GM21367 (cell line): ENCODE results near the gene HMCN2.

Experiments
- ATAC-seq: cut with Tn5 transposase; IDR thresholded peaks from one replicate; pipeline ENCODE4 v1.9.1; 2021; ENCODE audit not compliant: unreplicated experiment

HMCN2 gene, protein sequence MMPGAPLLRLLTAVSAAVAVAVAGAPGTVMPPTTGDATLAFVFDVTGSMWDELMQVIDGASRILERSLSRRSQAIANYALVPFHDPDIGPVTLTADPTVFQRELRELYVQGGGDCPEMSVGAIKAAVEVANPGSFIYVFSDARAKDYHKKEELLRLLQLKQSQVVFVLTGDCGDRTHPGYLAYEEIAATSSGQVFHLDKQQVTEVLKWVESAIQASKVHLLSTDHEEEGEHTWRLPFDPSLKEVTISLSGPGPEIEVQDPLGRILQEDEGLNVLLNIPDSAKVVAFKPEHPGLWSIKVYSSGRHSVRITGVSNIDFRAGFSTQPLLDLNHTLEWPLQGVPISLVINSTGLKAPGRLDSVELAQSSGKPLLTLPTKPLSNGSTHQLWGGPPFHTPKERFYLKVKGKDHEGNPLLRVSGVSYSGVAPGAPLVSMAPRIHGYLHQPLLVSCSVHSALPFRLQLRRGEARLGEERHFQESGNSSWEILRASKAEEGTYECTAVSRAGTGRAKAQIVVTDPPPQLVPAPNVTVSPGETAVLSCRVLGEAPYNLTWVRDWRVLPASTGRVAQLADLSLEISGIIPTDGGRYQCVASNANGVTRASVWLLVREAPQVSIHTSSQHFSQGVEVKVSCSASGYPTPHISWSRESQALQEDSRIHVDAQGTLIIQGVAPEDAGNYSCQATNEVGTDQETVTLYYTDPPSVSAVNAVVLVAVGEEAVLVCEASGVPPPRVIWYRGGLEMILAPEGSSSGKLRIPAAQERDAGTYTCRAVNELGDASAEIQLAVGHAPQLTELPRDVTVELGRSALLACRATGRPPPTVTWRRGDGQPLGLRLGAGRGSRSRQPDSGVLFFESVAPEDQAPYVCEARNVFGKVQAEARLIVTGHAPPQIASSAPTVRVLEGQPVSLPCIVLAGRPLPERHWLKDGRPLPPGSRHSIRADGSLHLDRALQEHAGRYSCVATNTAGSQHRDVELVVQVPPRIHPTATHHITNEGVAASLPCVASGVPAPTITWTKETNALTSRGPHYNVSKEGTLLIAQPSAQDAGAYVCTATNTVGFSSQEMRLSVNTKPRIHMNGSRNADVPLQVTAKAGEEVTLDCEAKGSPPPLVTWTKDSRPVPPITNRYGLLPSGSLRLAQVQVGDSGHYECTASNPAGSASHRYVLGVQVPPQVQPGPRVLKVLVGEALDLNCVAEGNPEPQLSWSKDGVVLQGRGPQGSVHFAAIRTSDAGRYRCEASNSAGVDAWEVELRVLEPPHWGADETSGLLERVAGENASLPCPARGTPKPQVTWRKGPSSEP (N-terminal part only)

GRCh38 chr9:130265431-130266235, at the start of gene HMCN2:
Gene HMCN2 (plus strand): TSS chr9:130265760. CDS start chr9:130265879, 119 bp downstream.
- ATAC-seq = no peak

DNA sequence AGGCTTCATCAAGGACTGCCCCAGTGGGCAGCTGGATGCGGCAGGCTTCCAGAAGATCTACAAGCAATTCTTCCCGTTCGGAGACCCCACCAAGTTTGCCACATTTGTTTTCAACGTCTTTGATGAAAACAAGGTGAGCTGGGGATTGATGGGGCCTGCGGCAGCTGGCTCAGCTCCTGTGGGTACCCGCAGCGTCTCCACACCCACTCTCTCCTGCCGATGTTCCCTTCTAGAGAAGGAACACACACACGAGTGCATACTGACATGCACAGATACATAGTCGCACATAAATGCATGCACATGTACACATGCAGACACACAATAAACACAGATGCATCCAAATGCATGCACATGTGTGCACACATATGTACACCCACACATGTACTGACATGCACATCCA, 47.7 kb upstream of the HMCN2 start:
- no peak for ATAC-seq

DNA sequence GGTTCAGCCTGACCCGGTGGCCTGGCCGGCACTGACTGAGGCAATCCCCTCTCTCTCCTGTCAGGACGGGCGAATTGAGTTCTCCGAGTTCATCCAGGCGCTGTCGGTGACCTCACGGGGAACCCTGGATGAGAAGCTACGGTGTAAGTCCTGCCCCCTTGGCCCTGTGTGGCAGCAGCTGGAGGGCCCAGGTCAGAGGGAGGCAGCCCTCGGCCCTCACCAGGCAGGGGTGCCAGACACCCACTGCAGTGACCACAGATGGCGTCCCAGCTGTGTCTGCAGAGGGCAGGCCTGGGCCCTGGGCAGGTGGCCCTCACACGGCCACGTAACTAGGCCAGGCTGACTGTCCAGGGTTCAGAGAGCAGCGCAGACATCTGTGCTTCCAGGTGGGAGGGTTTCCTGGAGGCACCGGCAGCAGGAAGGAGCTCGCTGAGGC, 45.9 kb upstream of the HMCN2 start:
- ATAC-seq = no peak

DNA sequence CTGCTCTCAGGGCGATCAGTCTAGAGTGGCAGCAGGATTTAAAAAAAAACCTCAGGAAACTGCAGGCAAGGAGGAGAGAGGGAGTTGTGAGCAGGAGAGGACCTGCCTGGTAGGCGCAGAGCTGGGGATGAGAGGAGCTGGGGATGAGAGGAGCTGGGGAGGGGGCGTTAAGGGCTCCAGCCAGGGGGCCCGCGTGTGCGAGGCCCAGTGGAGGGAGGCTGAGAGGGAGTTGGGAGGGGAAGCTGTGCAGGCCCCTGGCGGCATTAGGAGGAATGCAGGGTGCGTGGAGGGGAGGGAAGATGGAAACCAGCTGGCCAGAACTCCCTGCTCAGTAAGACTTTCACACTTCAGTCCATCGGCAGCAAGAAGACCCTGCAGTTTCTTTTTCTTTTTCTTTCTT, 45.2 kb upstream of the HMCN2 start:
- ATAC-seq = no peak

- no peak for ATAC-seq
These were observed 42.7 kb upstream of the HMCN2 start for GRCh38 chr9:130222833-130223232.

GRCh38 chr9:130225071-130225470, 40.5 kb upstream of the HMCN2 start:
- ATAC-seq = no peak

GRCh38 chr9:130225586-130225985, 40.0 kb upstream of the HMCN2 start:
- ATAC-seq = no peak

- no peak for ATAC-seq
These were observed 39.4 kb upstream of the HMCN2 start for GRCh38 chr9:130226112-130226511.

GRCh38 chr9:130227833-130228232, 37.7 kb upstream of the HMCN2 start:
- ATAC-seq = no peak

GRCh38 chr9:130229759-130230158, 35.8 kb upstream of the HMCN2 start:
- no peak for ATAC-seq

GRCh38 chr9:130230631-130231030, 34.9 kb upstream of the HMCN2 start:
- ATAC-seq = no peak

GRCh38 chr9:130232899-130233586, 32.5 kb upstream of the HMCN2 start:
- ATAC-seq = no peak

- no peak for ATAC-seq
These were observed 32.0 kb upstream of the HMCN2 start for GRCh38 chr9:130233587-130233945.

DNA sequence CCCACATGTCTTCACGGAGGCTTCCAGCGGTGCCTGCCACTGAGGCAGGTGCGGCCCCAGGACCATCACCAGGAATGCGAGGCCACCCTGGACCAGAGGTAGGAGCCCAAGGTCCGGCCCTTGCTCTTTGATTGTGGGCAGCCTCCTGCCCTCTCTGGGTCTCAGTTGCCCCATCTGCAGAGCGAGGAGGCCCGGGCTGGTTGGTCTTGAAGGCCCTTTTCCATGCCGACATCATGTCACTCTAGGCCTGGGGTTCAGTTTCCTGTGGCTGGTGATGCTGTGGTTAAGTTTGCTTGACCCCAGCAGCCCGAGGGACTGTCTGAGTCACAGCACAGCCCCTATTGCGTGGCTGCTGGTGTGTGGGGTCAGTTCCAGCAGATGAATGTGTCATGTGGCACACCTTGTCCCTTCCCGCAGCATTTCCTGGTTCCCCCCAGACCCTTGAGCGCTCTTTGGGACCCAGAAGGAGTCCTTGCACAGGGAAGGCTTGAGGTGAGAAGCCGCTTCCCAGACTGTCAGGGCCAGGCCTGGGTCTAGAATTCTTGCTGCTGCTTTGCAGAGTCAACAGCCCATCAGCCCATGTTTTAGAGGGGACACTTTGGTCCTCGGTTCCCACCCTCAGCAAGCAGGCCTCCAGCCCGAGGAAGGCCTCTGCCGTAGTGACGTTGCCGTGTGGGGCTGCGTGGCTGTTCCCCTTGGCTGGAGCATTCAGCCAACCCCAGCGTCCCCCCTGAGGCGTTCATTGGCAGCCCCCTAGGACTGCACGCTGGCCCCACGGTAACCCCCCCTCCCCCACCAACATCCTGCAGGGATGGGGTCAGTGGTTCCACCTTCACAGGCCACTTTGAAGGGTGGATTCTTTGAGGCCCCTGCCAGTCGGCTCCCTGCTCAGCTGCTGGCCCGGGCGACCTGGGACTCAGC, 31.0 kb upstream of the HMCN2 start:
- ATAC-seq = no peak

DNA sequence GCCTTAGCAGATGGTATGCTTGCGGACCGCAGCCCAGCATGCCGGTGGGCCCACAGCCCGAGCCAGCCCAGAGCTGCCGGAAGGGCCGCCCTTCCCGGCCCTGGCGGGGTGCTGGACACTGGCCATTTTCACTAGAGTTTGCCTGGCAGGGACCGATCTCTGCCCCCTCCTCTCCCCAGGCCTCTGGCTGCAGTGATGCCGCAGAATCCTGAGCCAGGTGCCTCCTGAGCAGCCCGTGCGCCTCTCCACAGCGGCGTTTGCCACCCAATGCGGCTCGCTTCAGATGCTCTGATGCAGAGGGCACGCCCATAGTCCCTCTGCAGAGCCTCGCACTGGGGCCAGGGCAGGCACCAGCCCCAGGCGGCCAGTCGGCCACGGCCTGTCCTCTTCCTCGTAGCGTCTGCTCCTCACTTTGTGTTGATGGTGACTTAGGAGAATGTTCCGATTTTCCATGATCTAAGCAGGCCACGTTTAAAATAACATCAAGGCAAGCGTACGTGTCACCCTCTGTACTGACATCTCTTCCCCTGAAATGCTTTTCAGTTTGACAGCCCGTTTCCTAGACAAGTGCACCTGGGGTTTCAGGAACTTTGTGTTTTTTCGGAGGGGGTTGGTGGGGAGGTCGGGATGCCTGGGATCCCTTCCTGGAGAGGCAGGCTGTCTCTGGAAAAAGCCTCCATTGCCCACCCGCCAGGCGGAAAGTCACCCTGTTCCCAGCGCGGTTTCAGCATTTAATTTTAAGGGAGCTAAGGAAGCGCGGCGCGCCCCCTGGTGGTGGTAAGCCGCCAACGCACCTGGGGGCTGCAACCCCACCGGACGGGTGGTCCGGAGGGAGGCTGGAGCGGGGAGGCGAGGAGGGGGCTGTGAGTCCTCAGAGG, 29.8 kb upstream of the HMCN2 start:
- ATAC-seq = no peak

DNA sequence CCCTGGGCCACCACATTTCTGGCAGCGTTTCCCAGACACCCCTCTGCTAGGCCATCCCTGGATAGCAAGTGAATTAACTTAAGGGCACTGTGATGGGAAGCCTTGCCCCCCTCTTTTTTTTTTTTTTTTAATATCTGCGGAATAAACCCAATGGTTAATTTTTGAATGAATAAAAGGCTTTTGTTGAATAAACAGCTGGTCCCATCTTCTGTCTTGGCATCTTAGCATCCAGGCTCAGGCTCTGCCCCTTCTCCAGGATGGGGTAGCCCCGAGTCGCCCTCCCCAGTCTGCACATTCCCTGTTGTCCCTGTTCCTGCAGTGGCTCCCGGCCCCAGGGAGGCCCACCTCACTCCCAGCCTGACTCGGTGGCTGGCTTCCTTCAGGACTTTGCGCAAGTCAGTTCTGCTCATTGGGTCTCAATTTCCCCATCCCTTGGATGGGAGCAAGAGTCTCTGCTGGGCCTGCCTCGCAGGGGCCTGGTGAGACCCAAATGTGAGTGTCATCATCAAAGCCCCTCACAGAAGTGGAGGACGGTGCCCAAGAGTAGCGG, 29.0 kb upstream of the HMCN2 start:
- no peak for ATAC-seq

- no peak for ATAC-seq
These were observed 28.5 kb upstream of the HMCN2 start for GRCh38 chr9:130237076-130237475.
